ENCODE data around the gene PAPSS1. TPM values are rescaled to one million over a fixed set of nuclear protein-coding genes. Genes with fewer than 3 reads are reported as not detected.

The PAPSS1 gene
- total and polyA plus RNA-seq, 5 donors, result 11.5 to 15.3 (median 13.2) TPM

DNA sequence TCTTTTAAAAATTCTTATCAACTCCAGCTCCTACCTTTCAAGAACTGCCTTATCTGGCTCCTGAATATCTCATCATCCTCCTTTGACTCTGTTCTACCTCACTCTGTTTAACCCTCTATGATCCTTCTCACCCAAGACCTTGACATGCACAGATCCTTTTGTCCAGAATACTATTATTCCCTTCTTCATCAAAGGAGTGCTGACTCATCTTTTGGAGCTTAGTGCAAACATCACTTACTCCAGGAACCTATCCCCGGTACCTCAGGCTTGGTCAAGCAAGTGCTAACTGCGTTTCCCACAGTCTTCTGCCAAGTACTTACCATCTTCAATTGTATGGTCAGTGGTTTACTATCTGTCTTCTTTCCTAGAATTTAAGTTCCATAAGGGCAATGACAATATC is 96.0 kb downstream of the PAPSS1 start:
- H3K27me3 ChIP-seq (ENCODE audit: control insufficient read depth, insufficient read depth), result no peaks in the 10 kb centered on the region
- H3K27ac ChIP-seq (ENCODE audit: low read length), result no peak overlapping the region
- no peaks in the 10 kb centered on the region for H3K4me1 ChIP-seq (ENCODE audit: control insufficient read depth, insufficient read depth, low read length)
- H3K9me3 ChIP-seq (ENCODE audit: control insufficient read depth, low read length), result no peaks in the 10 kb centered on the region
- ATAC-seq, result no peak
- WGBS, result 98% methylated on average over 2 of the region's 2 CpGs
- DNase-seq, result no peak
- H3K4me3 ChIP-seq (ENCODE audit: low read length), result no peak overlapping the region
- intact Hi-C loops (cut with DNase I), result no loop called here

- H3K27ac ChIP-seq (ENCODE audit: low read length), result no peak overlapping the region
- ATAC-seq (no peak), DNase-seq (no peak)
- WGBS, result 98% methylated on average over 2 of the region's 2 CpGs
- no peak overlapping the region for H3K4me3 ChIP-seq (ENCODE audit: low read length)
- intact Hi-C loops (cut with DNase I), result no loop called here
- H3K9me3 ChIP-seq (ENCODE audit: control insufficient read depth, low read length), result no peaks in the 10 kb centered on the region
- H3K27me3 ChIP-seq (ENCODE audit: control insufficient read depth, insufficient read depth), result no peaks in the 10 kb centered on the region
- no peaks in the 10 kb centered on the region for H3K4me1 ChIP-seq (ENCODE audit: control insufficient read depth, insufficient read depth, low read length)
Observed at GRCh38 chr4:107622006-107622405, 98.0 kb downstream of the PAPSS1 start.

DNA sequence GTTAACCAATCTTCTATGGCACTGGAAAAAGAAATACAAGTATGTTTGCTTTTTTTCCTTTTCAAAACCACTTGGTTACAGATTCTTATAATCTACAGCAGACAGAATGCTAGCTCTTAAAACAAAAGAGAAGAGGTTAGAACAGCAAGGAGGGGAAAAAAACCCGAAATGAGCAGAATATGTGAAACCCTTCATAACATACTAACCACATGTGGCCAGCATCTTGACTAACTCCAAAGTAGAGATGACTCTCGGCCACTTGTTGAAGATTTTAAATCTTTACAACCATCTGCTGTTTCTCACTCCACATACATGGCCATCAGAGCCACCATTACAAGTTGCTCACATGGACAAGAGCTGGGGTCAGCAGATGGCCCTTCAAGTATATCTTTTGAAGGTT is 100.3 kb downstream of the PAPSS1 start:
- intact Hi-C loops (cut with DNase I), result no loop called here
- WGBS, result 85% methylated on average over 2 of the region's 2 CpGs
- Histone ChIP-seq H3K9me3 (ENCODE audit: control insufficient read depth, low read length) (no peaks in the 10 kb centered on the region), H3K27me3 (ENCODE audit: control insufficient read depth, insufficient read depth) (no peaks in the 10 kb centered on the region), H3K27ac (ENCODE audit: low read length) (no peak overlapping the region), H3K4me3 (ENCODE audit: low read length) (no peak overlapping the region), H3K4me1 (ENCODE audit: control insufficient read depth, insufficient read depth, low read length) (no peaks in the 10 kb centered on the region)
- no peak for ATAC-seq
- no peak for DNase-seq

DNA sequence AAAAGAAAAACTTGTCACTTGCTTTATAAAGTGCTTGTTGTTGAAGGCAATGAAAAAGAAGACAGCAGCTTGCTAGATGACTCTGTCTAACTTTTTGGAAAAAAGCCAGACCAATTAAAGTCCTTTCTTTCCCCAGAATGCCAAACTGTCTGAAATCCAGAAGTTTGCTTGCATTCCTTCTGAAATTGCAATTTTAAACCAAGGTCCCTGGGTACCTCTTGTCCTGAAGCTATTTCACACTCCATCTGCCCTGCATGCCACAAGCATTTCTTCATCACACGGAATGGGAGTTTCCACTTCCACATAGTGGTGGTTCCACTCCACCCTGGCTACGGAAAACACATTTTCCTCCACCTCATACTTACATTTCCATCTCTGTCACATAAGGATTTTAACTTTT is 101.0 kb downstream of the PAPSS1 start:
- H3K9me3 ChIP-seq (ENCODE audit: control insufficient read depth, low read length), result no peaks in the 10 kb centered on the region
- no peak overlapping the region for H3K27ac ChIP-seq (ENCODE audit: low read length)
- DNase-seq (peak in 1 of 3 donors; percentile 15), ATAC-seq (peak; percentile 73 to 81)
- WGBS, result 55% methylated on average over 2 of the region's 2 CpGs
- no peaks in the 10 kb centered on the region for H3K27me3 ChIP-seq (ENCODE audit: control insufficient read depth, insufficient read depth)
- intact Hi-C loops (cut with DNase I), result no loop called here
- no peak overlapping the region for H3K4me3 ChIP-seq (ENCODE audit: low read length)
- no peaks in the 10 kb centered on the region for H3K4me1 ChIP-seq (ENCODE audit: control insufficient read depth, insufficient read depth, low read length)

GRCh38 chr4:107618656-107619055 is 101.4 kb downstream of the PAPSS1 start:
- H3K4me3 ChIP-seq (ENCODE audit: low read length), result no peak overlapping the region
- H3K27ac ChIP-seq (ENCODE audit: low read length), result no peak overlapping the region
- no peak for DNase-seq
- ATAC-seq, result no peak
- H3K27me3 ChIP-seq (ENCODE audit: control insufficient read depth, insufficient read depth), result no peaks in the 10 kb centered on the region
- intact Hi-C loops (cut with DNase I), result no loop called here
- no peaks in the 10 kb centered on the region for H3K4me1 ChIP-seq (ENCODE audit: control insufficient read depth, insufficient read depth, low read length)
- no peaks in the 10 kb centered on the region for H3K9me3 ChIP-seq (ENCODE audit: control insufficient read depth, low read length)

DNA sequence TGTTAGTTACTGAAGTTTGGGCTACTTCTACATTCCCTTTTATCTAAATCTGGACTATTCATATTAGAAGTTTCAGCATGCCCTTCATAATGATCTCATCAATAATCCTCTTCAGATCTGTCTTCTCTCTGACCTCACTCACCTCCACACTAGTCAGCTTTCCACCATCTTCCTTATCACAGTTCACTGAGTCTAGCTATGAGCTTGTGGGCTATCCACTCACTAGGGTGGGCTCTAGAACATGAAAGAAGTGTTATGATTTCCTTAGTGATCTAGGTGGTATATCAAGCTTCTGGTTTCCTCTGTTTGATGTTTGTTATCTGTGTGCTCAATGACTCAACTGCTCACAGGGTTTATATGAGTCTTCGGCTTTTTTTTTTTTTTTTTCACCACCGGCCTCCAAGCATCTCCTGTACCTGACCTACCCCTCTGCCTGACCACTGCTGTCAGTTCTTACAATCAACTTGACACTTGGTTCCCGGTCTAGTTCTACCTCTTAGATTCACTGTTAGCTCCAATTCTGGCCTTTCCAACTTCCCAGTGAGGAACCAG is 103.1 kb downstream of the PAPSS1 start:
- H3K27me3 ChIP-seq (ENCODE audit: control insufficient read depth, insufficient read depth), result no peaks in the 10 kb centered on the region
- ATAC-seq (no peak), DNase-seq (no peak)
- H3K4me3 ChIP-seq (ENCODE audit: low read length), result no peak overlapping the region
- WGBS, result 94% methylated on average over 3 of the region's 3 CpGs
- no peak overlapping the region for H3K27ac ChIP-seq (ENCODE audit: low read length)
- no peaks in the 10 kb centered on the region for H3K9me3 ChIP-seq (ENCODE audit: control insufficient read depth, low read length)
- H3K4me1 ChIP-seq (ENCODE audit: control insufficient read depth, insufficient read depth, low read length), result no peaks in the 10 kb centered on the region
- intact Hi-C loops (cut with DNase I), result no loop called here

- no peak for ATAC-seq
- no peak overlapping the region for H3K27ac ChIP-seq (ENCODE audit: low read length)
- intact Hi-C loops (cut with DNase I), result no loop called here
- H3K4me3 ChIP-seq (ENCODE audit: low read length), result no peak overlapping the region
- no peak for DNase-seq
- WGBS, result 100% methylated on average over 1 of the region's 1 CpG
- no peaks in the 10 kb centered on the region for H3K9me3 ChIP-seq (ENCODE audit: control insufficient read depth, low read length)
- H3K27me3 ChIP-seq (ENCODE audit: control insufficient read depth, insufficient read depth), result no peaks in the 10 kb centered on the region
- no peaks in the 10 kb centered on the region for H3K4me1 ChIP-seq (ENCODE audit: control insufficient read depth, insufficient read depth, low read length)
Observed at GRCh38 chr4:107615809-107616208, 104.2 kb downstream of the PAPSS1 start.

DNA sequence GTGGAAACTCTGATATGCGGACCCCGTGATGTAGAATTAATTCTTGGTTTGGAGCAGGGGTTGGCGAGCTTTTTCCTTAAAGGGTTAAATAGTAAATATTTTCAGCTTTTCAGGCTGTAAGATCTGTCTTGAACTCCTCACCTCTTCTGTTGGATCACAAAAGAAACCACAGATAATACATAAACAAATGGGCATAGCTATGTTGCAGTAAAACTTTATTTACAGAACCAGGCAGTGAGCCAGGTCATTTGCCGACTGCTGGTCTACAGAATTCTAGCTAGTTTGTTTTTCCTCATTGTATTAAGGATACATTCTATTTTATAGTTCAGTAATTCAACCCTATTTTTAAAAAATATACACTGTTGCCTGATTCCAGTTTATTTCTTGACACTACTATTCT is 116.6 kb downstream of the PAPSS1 start:
- no peaks in the 10 kb centered on the region for H3K27me3 ChIP-seq (ENCODE audit: control insufficient read depth, insufficient read depth)
- intact Hi-C loops (cut with DNase I), result no loop called here
- 86% methylated on average over 4 of the region's 4 CpGs for WGBS

DNA sequence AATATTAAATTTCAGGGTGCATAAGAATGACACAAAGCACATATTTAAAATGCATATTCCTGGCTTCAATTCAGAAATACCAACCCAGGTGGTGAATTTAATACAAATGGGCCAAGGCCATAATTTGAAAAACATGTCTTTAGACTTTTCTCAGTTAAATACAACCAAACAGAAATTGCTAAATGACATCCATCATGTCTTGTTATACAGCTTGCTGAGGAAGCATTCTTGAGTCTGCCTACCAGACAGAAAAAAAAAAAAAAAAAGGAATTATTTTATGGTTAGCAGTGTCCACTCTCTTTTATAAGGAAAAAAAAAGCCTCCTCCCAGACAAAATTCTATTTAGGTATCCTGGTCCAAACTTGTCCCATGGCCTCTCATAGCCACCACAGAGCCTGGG is 119.1 kb downstream of the PAPSS1 start:
- H3K4me1 ChIP-seq (ENCODE audit: control insufficient read depth, insufficient read depth, low read length), result no peaks in the 10 kb centered on the region
- ATAC-seq (no peak), DNase-seq (no peak)
- no peak overlapping the region for H3K4me3 ChIP-seq (ENCODE audit: low read length)
- no peaks in the 10 kb centered on the region for H3K27me3 ChIP-seq (ENCODE audit: control insufficient read depth, insufficient read depth)
- intact Hi-C loops (cut with DNase I), result no loop called here
- H3K27ac ChIP-seq (ENCODE audit: low read length), result no peak overlapping the region
- H3K9me3 ChIP-seq (ENCODE audit: control insufficient read depth, low read length), result no peaks in the 10 kb centered on the region

More for the DNA sequence above, 116.6 kb downstream of the PAPSS1 start:
- Histone ChIP-seq H3K27ac (ENCODE audit: low read length) (no peak overlapping the region), H3K4me1 (ENCODE audit: control insufficient read depth, insufficient read depth, low read length) (no peaks in the 10 kb centered on the region), H3K4me3 (ENCODE audit: low read length) (no peak overlapping the region), H3K9me3 (ENCODE audit: control insufficient read depth, low read length) (no peaks in the 10 kb centered on the region)
- no peak for ATAC-seq
- no peak for DNase-seq

DNA sequence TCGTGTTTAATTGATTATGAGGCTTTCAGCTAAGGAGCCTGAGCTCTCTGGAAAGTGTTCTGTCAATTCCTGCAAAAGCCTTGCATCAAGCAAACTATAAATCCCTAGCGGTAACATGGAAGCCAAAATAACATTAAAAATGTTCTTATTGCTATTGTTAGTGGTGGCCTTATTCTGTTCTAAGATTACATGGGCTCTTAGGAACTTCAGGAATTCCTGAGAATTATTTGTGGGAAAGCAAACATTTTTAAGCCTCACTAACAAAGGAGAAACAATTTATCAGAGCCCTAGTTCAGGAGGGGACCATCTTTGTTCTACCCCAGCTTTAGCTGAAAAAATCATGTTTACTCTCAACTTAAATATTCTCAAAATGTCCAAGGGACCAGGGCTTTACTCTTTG is 119.6 kb downstream of the PAPSS1 start:
- DNase-seq (no peak), ATAC-seq (no peak)
- Histone ChIP-seq H3K4me3 (ENCODE audit: low read length) (no peak overlapping the region), H3K27me3 (ENCODE audit: control insufficient read depth, insufficient read depth) (no peaks in the 10 kb centered on the region), H3K27ac (ENCODE audit: low read length) (no peak overlapping the region), H3K9me3 (ENCODE audit: control insufficient read depth, low read length) (no peaks in the 10 kb centered on the region), H3K4me1 (ENCODE audit: control insufficient read depth, insufficient read depth, low read length) (no peaks in the 10 kb centered on the region)
- 42% methylated on average over 2 of the region's 2 CpGs for WGBS
- intact Hi-C loops (cut with DNase I), result no loop called here

- Histone ChIP-seq H3K27me3 (ENCODE audit: control insufficient read depth, insufficient read depth) (no peaks in the 10 kb centered on the region), H3K4me1 (ENCODE audit: control insufficient read depth, insufficient read depth, low read length) (no peaks in the 10 kb centered on the region), H3K4me3 (ENCODE audit: low read length) (no peak overlapping the region), H3K27ac (ENCODE audit: low read length) (no peak overlapping the region), H3K9me3 (ENCODE audit: control insufficient read depth, low read length) (no peaks in the 10 kb centered on the region)
- ATAC-seq, result no peak
- intact Hi-C loops (cut with DNase I), result no loop called here
- WGBS, result 57% methylated on average over 3 of the region's 3 CpGs
- DNase-seq, result peak in 1 of 3 donors; percentile 22
Observed at GRCh38 chr4:107599841-107600240, 120.2 kb downstream of the PAPSS1 start.

DNA sequence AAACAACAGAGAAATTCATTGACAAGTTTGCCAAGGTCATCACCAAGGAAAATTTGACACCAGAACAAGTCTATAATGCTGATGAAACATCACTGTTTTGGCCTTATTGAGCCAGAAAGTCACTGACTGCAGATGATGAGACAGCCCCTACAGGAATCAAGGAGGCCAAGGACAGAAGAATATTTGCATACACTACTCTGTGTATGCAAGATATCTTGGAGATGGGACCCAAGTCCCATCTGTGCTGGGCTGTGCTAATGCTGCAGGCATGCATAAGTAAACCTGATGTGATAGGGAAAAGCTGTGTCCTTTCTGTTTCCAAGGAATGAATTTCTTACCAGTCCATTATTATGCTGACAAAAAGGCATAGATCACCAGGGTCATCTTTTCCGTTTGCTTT is 126.8 kb downstream of the PAPSS1 start:
- intact Hi-C loops (cut with DNase I), result no loop called here
- Histone ChIP-seq H3K4me3 (ENCODE audit: low read length) (no peak overlapping the region), H3K4me1 (ENCODE audit: control insufficient read depth, insufficient read depth, low read length) (no peaks in the 10 kb centered on the region), H3K27ac (ENCODE audit: low read length) (no peak overlapping the region), H3K9me3 (ENCODE audit: control insufficient read depth, low read length) (peaks cover 4% of the 10 kb centered on the region), H3K27me3 (ENCODE audit: control insufficient read depth, insufficient read depth) (no peaks in the 10 kb centered on the region)
- DNase-seq, result no peak
- no peak for ATAC-seq
- WGBS, result 69% methylated on average over 1 of the region's 1 CpG
